Gastrocnemius medialis (tissue), 4 donors: Measurements from ENCODE around the gene LIX1.

Experiments
- POLR2A ChIP-seq, 2 donors: fragments of 450-650 bp; IDR thresholded peaks; one replicate each; pipeline ENCODE4 v1.6.1; 2017; ENCODE audit warnings: antibody characterized with exemption in 2 of 2, mild to moderate bottlenecking in 2 of 2, moderate library complexity in 2 of 2
- TF ChIP-seq, protein P1 (sequence below), 5 experiments: fragments of 450-650 bp in 3 of 5; fragments of 200-600 bp in 2 of 5; sonication (generic) in 2 of 5; IDR thresholded peaks in 4 of 5; conservative IDR thresholded peaks in 1 of 5; 1 replicate in 4 of 5; 2 replicates in 1 of 5; pipeline ENCODE4 v1.5.1; 2016 to 2019; ENCODE audit warnings: antibody characterized with exemption in 5 of 5, mild to moderate bottlenecking in 3 of 5, moderate library complexity in 3 of 5

DNA sequence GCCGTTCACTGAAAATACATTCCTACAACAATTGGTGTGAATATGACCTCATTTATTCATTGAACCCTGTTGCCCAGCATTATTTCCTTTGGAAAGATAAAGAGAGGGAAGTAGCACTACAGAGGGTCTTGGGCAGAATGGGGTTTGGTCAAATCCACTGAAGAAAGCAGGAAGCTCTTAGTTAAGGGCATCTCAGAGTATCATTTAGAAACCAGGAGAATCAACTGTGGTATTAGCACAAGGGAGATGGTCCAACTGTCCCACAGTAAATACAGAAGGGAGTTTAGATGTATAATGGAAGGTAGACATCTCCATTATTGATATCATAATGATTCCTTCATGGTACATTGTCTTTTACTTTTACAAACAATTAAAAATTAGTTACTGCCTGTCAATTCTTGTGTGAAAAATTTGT is 47.1 kb downstream of the LIX1 start:
- TF ChIP-seq, protein P1, sequence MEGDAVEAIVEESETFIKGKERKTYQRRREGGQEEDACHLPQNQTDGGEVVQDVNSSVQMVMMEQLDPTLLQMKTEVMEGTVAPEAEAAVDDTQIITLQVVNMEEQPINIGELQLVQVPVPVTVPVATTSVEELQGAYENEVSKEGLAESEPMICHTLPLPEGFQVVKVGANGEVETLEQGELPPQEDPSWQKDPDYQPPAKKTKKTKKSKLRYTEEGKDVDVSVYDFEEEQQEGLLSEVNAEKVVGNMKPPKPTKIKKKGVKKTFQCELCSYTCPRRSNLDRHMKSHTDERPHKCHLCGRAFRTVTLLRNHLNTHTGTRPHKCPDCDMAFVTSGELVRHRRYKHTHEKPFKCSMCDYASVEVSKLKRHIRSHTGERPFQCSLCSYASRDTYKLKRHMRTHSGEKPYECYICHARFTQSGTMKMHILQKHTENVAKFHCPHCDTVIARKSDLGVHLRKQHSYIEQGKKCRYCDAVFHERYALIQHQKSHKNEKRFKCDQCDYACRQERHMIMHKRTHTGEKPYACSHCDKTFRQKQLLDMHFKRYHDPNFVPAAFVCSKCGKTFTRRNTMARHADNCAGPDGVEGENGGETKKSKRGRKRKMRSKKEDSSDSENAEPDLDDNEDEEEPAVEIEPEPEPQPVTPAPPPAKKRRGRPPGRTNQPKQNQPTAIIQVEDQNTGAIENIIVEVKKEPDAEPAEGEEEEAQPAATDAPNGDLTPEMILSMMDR (IDR thresholded peaks at IDR 0.05 in 4 of 5, conservative IDR thresholded peaks at IDR 0.05 in 1 of 5): no peak
- no peak for TF ChIP-seq POLR2A (IDR thresholded peaks at IDR 0.05)
